NCI-H460 (cell line): ENCODE measurements around the gene SCAMP1. TPM values are rescaled to one million over a fixed set of nuclear protein-coding genes. Genes with fewer than 3 reads are reported as not detected.

Source experiments
- DNase-seq: peaks from one replicate; pipeline ENCODE4 v3.0.0-alpha.2; 2016; ENCODE audit warnings: low read depth; ENCODE audit errors: extremely low read depth
- total RNA-seq: library from RNA; depleted of rRNA; stranded (reverse); fragments of >200 nt; shearing (Covaris generic); gene quantifications from 2 replicates; pipeline ENCODE4 v1.2.3, GENCODE V29; 2014

Gene SCAMP1
- total RNA-seq, 1 experiment from 2014 or later: 37.5 TPM

- no peak for DNase-seq
Measured at GRCh38 chr5:78509884-78510769, 149.7 kb downstream of the SCAMP1 start.

GRCh38 chr5:78511121-78511906 is 150.9 kb downstream of the SCAMP1 start:
- DNase-seq: no peak

- DNase-seq: no peak
Measured at GRCh38 chr5:78512435-78512834, 152.0 kb downstream of the SCAMP1 start.

GRCh38 chr5:78513441-78513840 is 153.0 kb downstream of the SCAMP1 start:
- DNase-seq: no peak

DNA sequence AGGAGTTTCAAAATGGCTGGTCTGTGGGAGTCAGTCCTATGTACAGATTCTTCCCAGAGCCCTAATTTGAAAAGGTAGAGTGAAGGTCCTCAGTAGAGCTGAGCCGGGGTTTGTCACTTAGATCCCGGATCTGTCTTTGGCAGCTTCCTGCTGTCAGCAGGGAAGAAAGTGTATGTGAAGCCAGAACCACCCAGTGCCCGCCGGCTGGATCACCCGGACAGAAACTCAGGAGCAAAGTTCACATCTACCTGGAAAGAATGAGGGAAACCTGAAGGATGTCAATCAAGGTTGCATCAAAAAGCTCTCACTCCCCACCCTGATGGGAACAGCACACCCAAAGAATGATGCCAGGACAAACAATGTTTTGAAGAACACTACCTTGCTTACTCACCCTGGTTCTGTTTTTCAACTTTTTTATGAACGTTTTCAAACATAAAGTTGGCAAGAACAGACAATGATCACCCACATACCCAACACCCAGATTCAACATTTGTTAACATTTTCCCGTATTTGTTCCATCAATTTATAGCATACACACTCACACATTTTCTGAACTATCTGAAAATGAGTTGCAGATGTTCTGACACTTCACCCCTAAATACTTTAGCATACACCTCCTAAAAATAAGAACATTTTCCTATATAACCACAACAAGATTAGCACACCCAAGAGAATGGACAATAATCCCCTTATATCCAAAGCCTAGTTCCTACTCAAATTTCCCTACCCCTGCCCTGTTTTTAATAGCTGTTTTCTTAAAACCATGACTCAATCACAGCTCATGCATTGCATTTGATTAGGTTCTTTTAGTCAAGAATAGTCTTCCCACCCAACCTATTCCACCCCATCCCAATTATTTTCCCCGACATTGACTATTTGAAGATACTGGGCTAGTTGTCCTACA is 154.3 kb downstream of the SCAMP1 start:
- no peak for DNase-seq

GRCh38 chr5:78515670-78516069 is 155.3 kb downstream of the SCAMP1 start:
- no peak for DNase-seq

DNA sequence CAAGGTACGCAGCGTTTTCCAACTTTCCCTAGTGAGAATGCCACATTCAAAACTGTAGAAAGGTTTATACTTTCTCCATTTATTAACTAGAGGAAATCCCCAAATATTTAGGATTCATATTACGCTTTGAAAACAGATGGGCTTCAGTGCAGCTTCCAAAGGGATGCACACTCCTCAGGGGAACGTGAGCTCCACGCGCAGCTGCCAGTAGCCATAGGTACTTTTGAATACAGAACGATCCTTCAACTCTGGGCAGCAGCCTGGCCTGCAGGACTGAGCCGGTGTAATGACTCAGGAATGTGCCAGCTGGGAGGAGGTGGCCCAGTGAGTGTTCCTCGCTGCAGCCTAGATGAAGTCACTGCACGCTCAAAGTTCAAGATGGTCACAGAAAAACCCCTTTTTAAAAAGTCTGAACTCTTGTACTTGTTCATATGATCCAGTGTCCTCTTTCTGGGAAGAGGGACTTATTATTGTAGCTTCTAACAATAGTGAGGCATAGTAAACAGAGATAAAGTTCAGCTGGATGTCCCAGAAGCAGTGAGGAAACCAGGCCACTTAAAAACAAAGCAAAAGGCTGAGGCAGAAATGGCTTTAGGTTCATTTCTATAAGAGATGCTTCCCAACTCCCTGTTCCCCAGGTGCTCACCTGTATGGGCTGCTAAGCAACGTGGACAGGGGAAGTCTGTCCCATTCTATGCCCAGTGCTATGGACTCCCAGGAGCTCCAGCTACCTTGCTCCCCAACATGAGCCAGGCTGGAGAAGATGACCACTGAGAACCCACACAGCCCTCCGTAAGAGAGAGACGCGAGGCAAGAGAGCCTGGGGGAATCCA is 158.2 kb downstream of the SCAMP1 start:
- DNase-seq: no peak

GRCh38 chr5:78519198-78519941 is 159.0 kb downstream of the SCAMP1 start:
- DNase-seq: no peak

- DNase-seq: no peak
Measured at GRCh38 chr5:78521455-78521854, 161.0 kb downstream of the SCAMP1 start.

GRCh38 chr5:78522476-78523260 is 162.3 kb downstream of the SCAMP1 start:
- DNase-seq: no peak

DNA sequence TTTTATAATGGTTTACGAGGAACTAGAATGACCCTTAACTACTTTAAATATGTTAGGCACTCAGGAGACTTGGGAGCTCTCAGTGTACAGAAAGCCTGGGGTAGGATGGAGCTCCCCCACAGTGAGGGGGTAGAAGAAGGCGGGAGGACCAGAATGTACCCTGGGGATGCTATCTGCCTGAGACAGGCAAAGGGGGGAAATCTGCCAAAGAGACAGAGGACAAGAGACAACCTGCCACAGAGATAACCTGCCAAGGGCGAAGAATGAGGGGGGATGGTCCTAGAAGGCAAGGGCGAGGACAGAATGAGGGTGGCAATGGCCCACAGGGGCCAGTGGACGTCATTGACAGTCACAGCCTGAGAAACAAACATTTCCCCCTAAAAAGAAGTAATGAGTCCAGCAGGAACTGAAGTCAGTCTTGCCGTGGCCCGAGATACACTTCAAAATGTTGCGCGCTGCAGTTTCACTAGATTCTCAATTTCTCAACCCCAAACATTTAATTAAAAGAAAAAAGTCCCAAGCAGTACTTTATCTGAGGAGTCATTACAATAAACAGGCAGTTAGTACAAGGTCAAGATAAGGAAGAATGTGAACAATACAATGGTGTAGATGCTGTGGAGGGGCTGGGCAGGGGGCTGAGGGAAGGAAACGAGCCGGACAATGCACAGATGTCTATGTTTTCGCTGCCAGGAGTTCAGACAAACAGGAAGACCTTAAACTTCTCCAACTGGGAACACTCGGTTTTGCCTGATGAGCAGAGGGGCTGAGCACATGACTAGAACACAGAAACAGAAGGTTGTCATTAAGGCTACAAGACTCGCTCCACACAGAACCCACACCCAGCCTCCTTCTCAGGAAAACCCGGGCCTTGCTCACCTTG is 163.1 kb downstream of the SCAMP1 start:
- no peak for DNase-seq

- no peak for DNase-seq
Measured at GRCh38 chr5:78526049-78526525, 165.7 kb downstream of the SCAMP1 start.

GRCh38 chr5:78527054-78527859 is 166.8 kb downstream of the SCAMP1 start:
- DNase-seq: no peak

DNA sequence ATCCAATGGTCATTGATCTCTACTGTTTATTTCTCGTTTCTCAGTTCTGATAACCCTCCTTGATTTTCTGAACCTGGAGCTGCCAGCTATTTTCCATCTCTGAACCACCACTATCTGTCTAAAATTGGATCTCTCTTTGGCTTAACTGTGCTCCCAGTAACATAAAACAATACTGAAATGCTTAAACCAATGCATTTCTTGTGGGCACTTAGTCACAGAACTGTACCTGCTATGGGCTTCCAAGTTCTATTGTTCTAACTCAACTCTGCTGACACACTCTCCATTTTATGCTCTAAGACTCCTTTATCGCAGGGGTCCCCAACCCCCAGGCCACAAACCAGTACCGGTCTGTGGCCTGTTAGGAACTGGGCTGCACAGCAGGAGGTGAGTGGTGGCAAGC is 167.5 kb downstream of the SCAMP1 start:
- no peak for DNase-seq
